ENCODE measurements around the gene DPP6.

DPP6 gene

DNA sequence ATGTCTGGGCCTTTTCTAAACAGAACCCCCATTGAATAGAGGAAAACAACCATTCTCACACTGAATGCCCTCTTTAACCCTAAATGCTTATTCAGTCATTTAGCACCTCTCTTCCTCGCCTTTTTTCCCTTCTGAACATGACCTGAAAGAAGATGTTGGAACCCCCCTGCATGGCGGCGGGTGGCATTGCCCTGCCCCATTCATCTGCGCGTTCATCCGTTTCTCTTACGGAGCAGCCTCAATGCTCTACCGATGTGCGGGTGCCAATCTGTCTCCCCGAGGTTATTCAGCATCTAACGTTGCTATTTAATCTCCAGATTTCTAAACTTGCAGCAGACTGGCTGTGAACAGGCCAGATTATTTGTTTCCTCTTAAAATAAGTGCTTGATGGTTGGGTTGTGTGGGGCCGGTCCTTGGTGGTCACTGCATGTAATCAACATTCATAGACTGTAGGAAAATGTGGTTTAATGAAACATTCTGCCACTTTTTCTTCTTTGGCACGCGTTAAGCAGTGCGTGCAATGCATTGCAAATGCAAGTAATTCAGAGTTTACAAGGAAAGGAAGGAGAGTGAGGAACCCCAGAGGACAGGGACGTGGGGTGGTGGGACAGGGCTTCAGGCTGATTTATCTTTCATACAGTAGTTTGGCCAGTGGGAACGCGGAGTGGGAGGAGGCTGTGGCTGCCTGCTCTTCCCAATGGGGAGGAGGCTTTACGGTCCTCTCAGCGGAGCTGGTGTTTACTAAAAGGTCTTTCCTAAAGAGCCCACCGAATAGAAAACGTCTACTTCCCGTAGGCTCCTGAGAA lies 286.7 kb downstream of the DPP6 start:
- no peak for DNase-seq

DNA sequence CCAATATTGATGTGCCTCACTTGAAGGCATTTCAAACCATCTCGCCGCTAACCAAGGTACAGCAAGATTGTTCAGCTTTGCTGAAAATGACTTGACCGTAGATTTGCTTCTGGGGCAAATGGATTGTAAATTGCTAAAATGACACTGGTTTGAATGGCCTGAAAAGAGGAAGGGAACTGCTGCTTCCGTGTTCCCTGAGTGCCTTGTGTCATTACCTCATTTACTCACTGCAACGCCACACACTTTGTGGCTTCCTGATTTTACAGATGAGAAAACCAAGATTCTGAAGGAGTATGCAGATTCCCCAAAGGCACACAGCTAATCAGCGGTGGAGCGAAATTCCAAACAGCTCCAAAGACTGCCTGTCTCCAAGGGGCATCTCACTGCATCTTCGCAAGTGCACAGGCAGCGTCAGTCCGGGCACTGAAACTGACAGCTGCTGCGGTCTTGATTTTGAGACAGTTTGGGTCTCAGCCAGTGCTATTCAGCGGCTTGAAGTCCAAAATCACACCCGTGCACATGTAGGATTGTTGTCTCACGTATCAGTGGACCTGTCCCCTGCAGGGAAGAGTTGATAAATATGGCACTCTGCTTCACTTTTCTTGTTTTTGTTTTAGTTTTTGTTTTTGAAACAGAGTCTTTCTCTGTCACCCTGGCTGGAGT lies 290.9 kb downstream of the DPP6 start:
- no peak for DNase-seq

DNA sequence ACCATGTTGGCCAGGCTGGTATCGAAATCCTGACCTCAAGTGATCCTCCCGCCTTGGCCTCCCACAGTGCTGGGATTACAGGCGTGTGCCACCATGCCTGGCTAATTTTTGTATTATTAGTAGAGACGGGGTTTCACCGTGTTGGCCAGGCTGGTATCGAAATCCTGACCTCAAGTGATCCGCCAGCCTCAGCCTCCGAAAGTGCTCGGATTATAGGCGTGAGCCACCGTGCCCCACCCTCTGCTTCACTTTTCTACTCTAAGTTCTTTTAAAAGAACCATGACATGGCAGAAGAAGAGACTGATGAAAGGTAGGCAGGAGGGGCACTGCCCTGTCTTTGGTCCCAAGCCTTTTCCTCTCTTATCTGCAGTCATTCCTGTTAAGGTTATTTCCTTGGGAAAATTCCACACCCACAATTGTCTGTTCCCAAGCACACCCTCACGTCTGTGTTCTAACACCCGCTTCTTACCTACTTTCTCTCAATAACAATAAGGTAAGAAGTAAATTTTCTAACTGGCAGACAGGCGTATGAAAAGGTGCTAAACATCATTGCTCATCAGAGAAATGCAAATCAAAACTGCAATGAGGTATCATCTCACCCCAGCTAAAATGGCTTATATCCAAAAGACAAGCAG lies 291.7 kb downstream of the DPP6 start:
- no peak for DNase-seq

- no peak for DNase-seq
Observed at GRCh38 chr7:154345093-154345492, 292.9 kb downstream of the DPP6 start.

DNA sequence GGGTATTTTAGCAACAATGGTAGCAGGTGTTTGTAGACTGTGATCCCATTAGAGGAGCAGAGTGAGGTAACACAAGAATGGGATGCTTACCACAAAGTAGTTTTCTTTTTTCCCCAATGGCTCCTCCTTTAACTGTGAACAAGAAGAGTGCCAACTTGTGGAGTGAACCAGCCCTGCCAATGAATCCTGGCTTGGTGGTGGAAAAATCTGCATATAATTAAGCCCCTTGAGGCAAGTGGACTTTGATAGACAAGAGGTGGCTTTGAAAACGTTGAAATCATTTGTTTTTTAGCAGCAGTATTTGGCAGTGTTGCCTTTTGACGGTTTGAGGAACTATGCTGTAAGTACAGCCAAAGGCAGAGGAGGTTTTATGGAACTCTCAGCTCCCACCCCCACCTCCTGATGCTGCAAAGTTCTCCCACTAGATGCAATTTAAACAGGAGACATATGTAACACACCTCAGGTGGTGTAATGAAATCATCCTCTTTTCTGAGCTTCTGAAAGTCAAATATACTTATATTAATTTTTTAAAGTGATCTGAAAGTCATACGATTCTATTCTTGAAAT lies 295.6 kb downstream of the DPP6 start:
- DNase-seq, result no peak

DNA sequence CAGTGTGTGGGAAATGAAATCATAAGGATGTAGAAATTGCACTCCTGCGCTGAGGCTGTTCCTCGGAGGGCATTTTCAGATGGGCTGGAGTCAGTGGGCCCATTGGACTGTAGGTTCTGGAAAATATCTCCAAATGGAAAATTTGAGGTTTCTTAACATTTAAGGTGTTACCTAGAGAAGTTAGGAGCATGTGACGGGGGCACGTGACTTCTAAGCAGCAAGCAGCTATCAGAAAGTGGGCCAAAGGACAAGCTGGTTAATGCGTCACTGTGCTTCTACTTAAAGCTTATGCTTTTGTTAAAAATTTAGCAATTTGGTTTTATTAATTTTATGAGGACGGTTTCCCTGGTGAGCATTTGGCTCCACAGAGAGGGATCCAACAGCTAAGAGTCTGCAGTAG lies 298.7 kb downstream of the DPP6 start:
- no peak for DNase-seq

- no peak for DNase-seq
Observed at GRCh38 chr7:154353355-154353767, 301.2 kb downstream of the DPP6 start.

- no peak for DNase-seq
Observed at GRCh38 chr7:154364170-154364569, 312.0 kb downstream of the DPP6 start.

DNA sequence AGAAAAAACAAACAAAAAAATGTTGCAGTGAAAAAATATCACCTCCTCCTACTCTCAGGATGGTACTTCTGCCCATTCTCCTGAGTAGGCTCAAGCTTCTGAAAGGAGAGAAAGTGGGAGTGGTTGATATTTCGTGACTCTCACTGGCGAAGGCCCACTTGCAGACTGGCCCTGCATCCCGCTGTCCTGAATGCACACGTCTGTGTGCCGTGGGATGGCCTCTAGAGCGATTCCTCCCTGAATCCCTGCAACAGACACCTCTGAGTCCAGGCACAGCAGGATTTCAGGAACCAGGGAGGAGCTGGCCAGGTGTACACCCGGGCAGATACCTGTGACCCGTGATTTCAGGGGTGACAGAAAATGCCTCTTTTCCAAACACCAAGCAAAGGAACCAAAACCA lies 319.2 kb downstream of the DPP6 start:
- DNase-seq, result no peak

DNA sequence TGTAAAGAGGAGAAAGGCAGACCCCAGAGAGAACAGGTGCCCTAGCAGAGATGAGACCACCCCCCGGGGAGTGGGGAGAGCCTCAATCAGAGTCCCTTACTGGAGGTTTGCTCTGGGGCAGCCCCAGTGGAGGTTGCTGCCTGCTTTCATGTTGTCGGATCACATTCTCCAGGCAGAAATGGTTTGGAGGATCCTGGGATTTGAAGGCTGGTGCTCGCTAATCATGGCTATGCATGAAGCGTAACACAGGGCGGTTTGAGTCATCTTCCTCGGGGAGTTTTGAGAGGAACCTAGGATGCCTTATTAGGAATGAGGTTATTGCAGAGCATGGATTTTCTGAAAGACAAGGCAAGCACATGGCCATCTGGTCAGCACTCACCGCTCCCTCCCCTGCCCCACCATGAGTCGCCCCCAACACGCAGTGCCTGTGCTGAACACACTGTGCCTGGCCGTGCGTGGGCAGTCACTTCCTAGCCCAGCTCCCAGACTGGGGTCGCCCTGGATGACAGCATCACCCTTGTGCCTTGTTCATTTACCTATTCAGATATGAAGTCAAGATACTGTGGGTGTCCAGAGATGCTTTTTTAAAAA lies 319.9 kb downstream of the DPP6 start:
- DNase-seq, result no peak

DNA sequence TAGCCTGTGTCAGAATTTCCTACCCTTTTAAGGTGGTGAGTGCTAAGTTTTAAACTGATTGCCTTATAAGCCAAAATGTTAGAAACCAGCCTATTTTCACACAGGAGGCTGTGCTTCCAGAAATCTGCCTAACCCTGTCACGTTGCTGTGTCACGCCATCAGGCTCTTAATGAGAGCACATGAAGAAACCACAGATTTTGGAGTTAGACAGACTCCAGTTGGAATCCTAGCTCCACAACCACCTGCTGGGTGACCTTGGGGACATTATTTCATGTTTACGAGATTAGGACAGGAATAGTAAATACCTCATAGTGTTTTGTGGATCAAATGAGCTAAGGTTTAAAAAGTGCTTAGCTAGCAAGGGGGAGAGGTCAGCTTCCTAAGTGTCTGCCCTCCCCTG lies 321.8 kb downstream of the DPP6 start:
- no peak for DNase-seq

- DNase-seq, result no peak
Observed at GRCh38 chr7:154375956-154376355, 323.8 kb downstream of the DPP6 start.

- no peak for DNase-seq
Observed at GRCh38 chr7:154380771-154381170, 328.6 kb downstream of the DPP6 start.

- no peak for DNase-seq
Observed at GRCh38 chr7:154383045-154383444, 330.8 kb downstream of the DPP6 start.

DNA sequence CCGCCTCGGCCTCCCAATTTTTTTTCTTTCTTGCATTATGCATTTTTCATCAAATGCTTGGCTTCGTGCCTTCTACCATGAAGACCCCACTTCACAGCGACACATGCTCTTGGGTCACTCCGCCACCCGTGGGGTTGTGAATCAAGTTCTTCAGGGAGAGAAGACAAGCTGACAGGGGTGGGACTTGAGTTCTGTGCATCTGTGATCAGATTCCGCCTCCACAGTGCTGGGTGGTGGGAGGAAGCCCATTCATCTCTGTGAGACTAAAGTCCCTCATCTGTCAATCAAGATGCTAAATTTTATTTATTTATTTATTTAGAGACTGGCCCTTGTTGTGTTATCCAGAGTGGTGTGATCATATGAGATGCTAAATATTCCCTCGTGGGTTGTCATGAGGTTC lies 333.0 kb downstream of the DPP6 start:
- no peak for DNase-seq

- DNase-seq, result no peak
Observed at GRCh38 chr7:154387252-154387651, 335.1 kb downstream of the DPP6 start.

- no peak for DNase-seq
Observed at GRCh38 chr7:154388412-154388811, 336.2 kb downstream of the DPP6 start.

GRCh38 chr7:154388999-154389398 lies 336.8 kb downstream of the DPP6 start:
- DNase-seq, result no peak

- DNase-seq, result no peak
Observed at GRCh38 chr7:154390961-154391360, 338.8 kb downstream of the DPP6 start.

DNA sequence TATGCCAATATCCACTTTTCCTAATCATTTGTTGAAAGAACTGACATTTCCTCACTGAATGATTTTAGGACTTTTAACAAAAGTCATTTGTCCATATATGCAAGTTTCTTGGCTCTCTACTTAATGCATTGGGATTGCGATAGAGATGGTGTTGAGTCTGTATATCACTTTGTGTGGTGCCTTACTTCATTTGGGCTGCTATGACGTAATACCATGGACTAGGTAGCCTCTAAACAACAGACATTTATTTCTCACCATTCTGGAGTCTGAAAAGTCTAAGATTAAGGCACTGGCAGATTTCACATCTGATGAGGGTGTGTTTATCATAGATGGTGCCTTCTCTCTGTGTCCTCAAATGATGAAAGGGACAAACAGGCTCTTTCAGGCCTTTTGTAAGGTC lies 342.6 kb downstream of the DPP6 start:
- DNase-seq, result no peak

DNA sequence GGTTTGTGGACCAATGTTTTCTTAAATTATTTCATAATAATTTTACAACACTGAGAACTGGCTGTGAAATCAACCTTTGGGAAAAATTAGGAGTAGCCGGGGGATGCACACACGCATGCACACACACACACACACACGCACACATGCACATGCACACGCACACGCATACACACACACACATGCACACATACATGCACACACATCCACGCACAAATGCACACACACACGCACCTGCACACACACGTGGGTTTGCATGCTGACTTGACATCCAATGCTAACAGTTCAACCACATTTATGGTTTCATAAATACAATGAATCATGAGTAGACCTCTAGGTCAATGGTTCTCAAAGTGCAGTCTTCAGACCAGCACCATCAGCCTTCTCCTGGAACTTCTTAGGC lies 354.1 kb downstream of the DPP6 start:
- DNase-seq, result no peak

DNA sequence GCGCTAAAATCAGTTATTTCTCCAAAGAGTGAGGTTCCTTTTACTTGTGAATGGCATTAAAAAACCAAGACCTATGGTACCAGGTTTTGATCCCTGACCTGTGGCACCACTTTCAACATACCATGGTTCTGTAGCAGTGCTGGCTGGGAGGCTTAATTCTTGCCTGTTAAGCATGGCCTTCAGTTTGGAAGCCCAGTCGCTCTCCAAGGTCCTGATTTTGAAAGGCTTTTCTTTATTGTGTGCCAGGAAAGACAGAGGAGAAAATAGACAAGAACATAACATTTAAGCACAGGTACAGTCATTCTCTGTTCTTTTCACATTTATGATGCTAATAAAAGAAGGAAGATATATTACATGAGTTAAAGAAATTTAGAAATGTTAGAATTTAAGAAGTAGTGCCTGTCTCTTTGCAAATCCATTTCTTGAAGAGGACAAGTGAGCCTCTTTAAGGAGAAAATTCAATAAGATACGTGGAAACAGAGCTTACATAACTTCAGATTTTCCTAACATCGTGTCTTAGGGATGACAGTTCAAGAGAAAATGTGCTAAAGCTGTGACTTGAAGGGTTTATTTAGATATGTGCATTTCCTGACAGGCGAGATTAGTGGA lies 357.6 kb downstream of the DPP6 start:
- DNase-seq, result no peak

GRCh38 chr7:154412105-154412504 lies 359.9 kb downstream of the DPP6 start:
- DNase-seq, result no peak
